DND-41 (cell line): ENCODE results near the gene ARHGDIA.

Experiments used
- ATAC-seq: fragments of 200-7000 bp; cut with Tn5 transposase; 3 replicates; pipeline ENCODE4 v1.9.1; 2021; ENCODE audit warnings: low read depth; ENCODE audit not compliant: insufficient read depth
- DNase-seq: peaks from one replicate; pipeline ENCODE4 v3.0.0-alpha.2; 2020
- H2AFZ ChIP-seq: 2 replicates; pipeline ENCODE4 v1.6.0; 2012; ENCODE audit warnings: low read depth, low read length
- H3K27ac ChIP-seq: 2 replicates; pipeline ENCODE4 v1.5.1; 2012; ENCODE audit warnings: low read length, inconsistent platforms
- H3K27me3 ChIP-seq: fragments of 200-600 bp; sonication (generic); 2 replicates; pipeline ENCODE4 v1.6.0; 2012; ENCODE audit warnings: low read length, mild to moderate bottlenecking, inconsistent platforms; ENCODE audit not compliant: insufficient read depth, poor library complexity
- H3K36me3 ChIP-seq: 2 replicates; pipeline ENCODE4 v1.5.1; 2012; ENCODE audit warnings: low read length, inconsistent platforms; ENCODE audit not compliant: insufficient read depth
- H3K4me1 ChIP-seq: 2 replicates; pipeline ENCODE4 v1.5.1; 2012; ENCODE audit warnings: mild to moderate bottlenecking, low read length; ENCODE audit not compliant: insufficient read depth
- H3K4me2 ChIP-seq: 2 replicates; pipeline ENCODE4 v1.6.0; 2012; ENCODE audit warnings: mild to moderate bottlenecking, moderate library complexity, low read length, inconsistent platforms; ENCODE audit not compliant: insufficient read depth
- H3K4me3 ChIP-seq, 2 experiments: fragments of 200-600 bp in 1 of 2; shearing (Covaris generic) in 1 of 2; 2 replicates each; pipeline ENCODE4 v1.5.1; 2012 to 2016; ENCODE audit warnings: inconsistent platforms in 2 of 2, low read length in 2 of 2, mild to moderate bottlenecking in 2 of 2, low read depth in 1 of 2, moderate library complexity in 1 of 2
- H3K79me2 ChIP-seq: 2 replicates; pipeline ENCODE4 v1.6.0; 2012; ENCODE audit warnings: low read length, inconsistent platforms; ENCODE audit not compliant: insufficient read depth
- H3K9ac ChIP-seq: 2 replicates; pipeline ENCODE4 v1.6.0; 2012; ENCODE audit warnings: low read depth, mild to moderate bottlenecking, inconsistent platforms, low read length, moderate library complexity
- H3K9me3 ChIP-seq: 2 replicates; pipeline ENCODE4 v1.5.1; 2012; ENCODE audit warnings: low read length, moderate library complexity, mild to moderate bottlenecking, inconsistent platforms; ENCODE audit not compliant: insufficient read depth, severe bottlenecking
- H4K20me1 ChIP-seq: 2 replicates; pipeline ENCODE4 v1.6.0; 2012; ENCODE audit warnings: low read length; ENCODE audit not compliant: insufficient read depth
- CTCF ChIP-seq: IDR thresholded peaks from 2 replicates; pipeline ENCODE4 v1.5.1; 2012; ENCODE audit warnings: borderline replicate concordance, low read length, moderate library complexity, mild to moderate bottlenecking; ENCODE audit not compliant: poor library complexity, severe bottlenecking; ENCODE audit errors: extremely low read depth
- EZH2 ChIP-seq: IDR thresholded peaks from 3 replicates; pipeline ENCODE4 v1.6.1; 2012; ENCODE audit warnings: borderline replicate concordance, low read depth, mild to moderate bottlenecking, moderate library complexity, low read length, inconsistent platforms; ENCODE audit not compliant: severe bottlenecking

The ARHGDIA gene

GRCh38 chr17:81846743-81847689 lies 24.1 kb downstream of the ARHGDIA start:
- Histone ChIP-seq H3K4me2 (no peak overlapping the region), H3K36me3 (peaks cover 78% of the 10 kb centered on the region), H3K27me3 (no peaks in the 10 kb centered on the region), H3K4me3 (no peak overlapping the region), H3K79me2 (peaks cover 13% of the 10 kb centered on the region), H2AFZ (no peak overlapping the region), H3K4me1 (no peaks in the 10 kb centered on the region), H3K9ac (no peak overlapping the region), H4K20me1 (peaks cover 32% of the 10 kb centered on the region), H3K9me3 (no peaks in the 10 kb centered on the region), H3K27ac (no peak overlapping the region)
- no peak for TF ChIP-seq EZH2
- TF ChIP-seq CTCF, result no peak
- no peak for ATAC-seq
- DNase-seq, result no peak

GRCh38 chr17:81845881-81846742 lies 25.0 kb downstream of the ARHGDIA start:
- Histone ChIP-seq H3K4me3 (no peak overlapping the region), H4K20me1 (peaks cover 30% of the 10 kb centered on the region), H3K4me2 (no peak overlapping the region), H3K27ac (no peak overlapping the region), H3K36me3 (peaks cover 69% of the 10 kb centered on the region), H3K4me1 (no peaks in the 10 kb centered on the region), H3K27me3 (no peaks in the 10 kb centered on the region), H3K9me3 (no peaks in the 10 kb centered on the region), H3K79me2 (peaks cover 5% of the 10 kb centered on the region; the same call in 1 of the 2 replicates), H3K9ac (no peak overlapping the region), H2AFZ (no peak overlapping the region)
- no peak for TF ChIP-seq EZH2
- no peak for TF ChIP-seq CTCF
- ATAC-seq, result no peak
- DNase-seq, result no peak

GRCh38 chr17:81845361-81845760 lies 25.8 kb downstream of the ARHGDIA start:
- TF ChIP-seq EZH2 (no peak), CTCF (no peak)
- H2AFZ ChIP-seq, result no peak overlapping the region
- no peak overlapping the region for H3K4me3 ChIP-seq
- H3K27me3 ChIP-seq, result no peaks in the 10 kb centered on the region
- DNase-seq (no peak), ATAC-seq (no peak)
- no peaks in the 10 kb centered on the region for H3K4me1 ChIP-seq
- no peak overlapping the region for H3K4me2 ChIP-seq
- no peak overlapping the region for H3K9ac ChIP-seq
- H3K27ac ChIP-seq, result no peak overlapping the region
- H3K36me3 ChIP-seq, result peaks cover 67% of the 10 kb centered on the region
- no peaks in the 10 kb centered on the region for H3K9me3 ChIP-seq
- peaks cover 3% of the 10 kb centered on the region; the same call in 1 of the 2 replicates for H3K79me2 ChIP-seq
- H4K20me1 ChIP-seq, result peaks cover 30% of the 10 kb centered on the region
